K562 (cell line): ENCODE data around the gene LAMC1. TPM values are rescaled to one million over a fixed set of nuclear protein-coding genes. Genes with fewer than 3 reads are reported as not detected.

Experiments
- ATAC-seq: fragments of 200-7000 bp; cut with Tn5 transposase; 3 replicates; pipeline ENCODE4 v1.9.1; 2020; ENCODE audit warnings: moderate library complexity
- BruUV-seq: library from RNA; stranded (reverse); fragments of 400-500 nt; replicated peaks from 2 replicates; lab custom pipeline; 2021; lab: Mats Ljungman, UMichigan
- CTCF ChIA-PET: fragments of 300-600 bp; formaldehyde crosslinking; extraction: SDS; loops from one replicate; lab custom pipeline; 2021; ENCODE audit warnings: low intra/inter-chr PET ratio; lab: Yijun Ruan, JAX
- POLR2A ChIA-PET: fragments of 300-600, 350-650 bp; sonication (Branson Sonifier 250); formaldehyde crosslinking; extraction: SDS; loops from one replicate; lab custom pipeline; 2021; ENCODE audit warnings: antibody characterized with exemption, inconsistent platforms; lab: Yijun Ruan, JAX
- DNase-seq, 4 experiments: peaks; one replicate each; pipeline versions ENCODE4 v3.0.0 to v3.0.0-alpha.2; 2011 to 2018; ENCODE audit warnings: low spot score in 3 of 4, mixed read lengths in 3 of 4; ENCODE audit errors: extremely low read depth in 1 of 4
- FAIRE-seq: peaks from 2 replicates; lab custom pipeline; 2011; peaks lifted over from hg19 to GRCh38; lab: Jason Lieb, UNC
- H2AFZ ChIP-seq: 2 replicates; pipeline ENCODE4 v1.6.0; 2011; ENCODE audit warnings: low read depth, low read length, control low read depth, inconsistent platforms
- H3K27ac ChIP-seq: fragments of 200-600 bp; 3 replicates; pipeline ENCODE4 v1.8.0; 2011; ENCODE audit warnings: low read depth, mild to moderate bottlenecking, control low read depth, inconsistent platforms, low read length, moderate library complexity, mixed read lengths; ENCODE audit errors: extremely low read depth
- H3K27me3 ChIP-seq, 2 experiments: fragments of 300-600 bp in 1 of 2; 2 replicates in 1 of 2; 3 replicates in 1 of 2; pipeline versions ENCODE4 v1.6.0 to v1.8.0; 2011; ENCODE audit warnings: inconsistent platforms in 2 of 2, low read length in 2 of 2, mild to moderate bottlenecking in 1 of 2, mixed read lengths in 1 of 2, moderate library complexity in 1 of 2; ENCODE audit not compliant: control insufficient read depth in 2 of 2, insufficient read depth in 2 of 2
- H3K36me3 ChIP-seq: fragments of 300-600 bp; 3 replicates; pipeline ENCODE4 v1.8.0; 2011; ENCODE audit warnings: mild to moderate bottlenecking, low read length, inconsistent platforms; ENCODE audit not compliant: control insufficient read depth, insufficient read depth
- H3K4me1 ChIP-seq, 2 experiments: fragments of 200-600 bp in 1 of 2; replicated peaks in 1 of 2; 2 replicates in 1 of 2; 3 replicates in 1 of 2; pipeline versions ENCODE4 v1.5.1 to v1.8.0; 2011; ENCODE audit warnings: inconsistent platforms in 2 of 2, low read length in 2 of 2, mild to moderate bottlenecking in 1 of 2, mixed read lengths in 1 of 2, moderate library complexity in 1 of 2; ENCODE audit not compliant: control insufficient read depth in 2 of 2, insufficient read depth in 2 of 2
- H3K4me2 ChIP-seq: 2 replicates; pipeline ENCODE4 v1.6.1; 2011; ENCODE audit warnings: low read length, control low read depth, inconsistent platforms, mixed read lengths; ENCODE audit not compliant: insufficient read depth
- H3K4me3 ChIP-seq: fragments of 200-600 bp; sonication (generic), shearing (Covaris generic); 2 replicates; pipeline ENCODE4 v1.5.1; 2016; ENCODE audit warnings: control low read depth, inconsistent platforms
- H3K79me2 ChIP-seq: fragments of 200-600 bp; 3 replicates; pipeline ENCODE4 v1.8.0; 2011; ENCODE audit warnings: low read length, inconsistent platforms; ENCODE audit not compliant: control insufficient read depth, insufficient read depth
- H3K9ac ChIP-seq, 2 experiments: 2 replicates each; pipeline versions ENCODE4 v1.6.0 to v1.6.1; 2011; ENCODE audit warnings: low read depth in 2 of 2, low read length in 2 of 2, control low read depth in 1 of 2, inconsistent platforms in 1 of 2, mild to moderate bottlenecking in 1 of 2, mixed read lengths in 1 of 2; ENCODE audit not compliant: insufficient read depth in 1 of 2
- H3K9me1 ChIP-seq: one replicate; pipeline ENCODE4 v1.6.0; 2011; ENCODE audit warnings: inconsistent platforms, mild to moderate bottlenecking, low read length, moderate library complexity; ENCODE audit not compliant: control insufficient read depth, insufficient read depth
- H3K9me3 ChIP-seq: replicated peaks from 2 replicates; pipeline ENCODE4 v1.5.1; 2011; ENCODE audit warnings: low read depth, low read length, inconsistent platforms; ENCODE audit not compliant: control insufficient read depth, insufficient read depth
- H4K20me1 ChIP-seq: replicated peaks from 2 replicates; pipeline ENCODE4 v1.6.1; 2011; ENCODE audit warnings: low read length, inconsistent platforms, mixed read lengths; ENCODE audit not compliant: control insufficient read depth, insufficient read depth
- BRF1 ChIP-seq: IDR thresholded peaks from 3 replicates; pipeline ENCODE4 v1.6.1; 2011; ENCODE audit warnings: borderline replicate concordance, mild to moderate bottlenecking; ENCODE audit not compliant: insufficient read length; ENCODE audit errors: extremely low read depth
- C11orf30 ChIP-seq: fragments of 450-650 bp; IDR thresholded peaks from 2 replicates; pipeline ENCODE4 v1.6.1; 2016; ENCODE audit warnings: low read depth, mild to moderate bottlenecking
- CSDE1 ChIP-seq, 2 experiments: fragments of 450-650 bp; IDR thresholded peaks; 2 replicates each; pipeline ENCODE4 v1.6.1; 2016; ENCODE audit warnings: mild to moderate bottlenecking in 1 of 2
- E4F1 ChIP-seq: fragments of 250-450 bp; sonication (Bioruptor Pico); IDR thresholded peaks from 2 replicates; pipeline ENCODE4 v1.5.0; 2021; ENCODE audit warnings: mild to moderate bottlenecking, borderline replicate concordance
- NR1H2 ChIP-seq: sonication (generic); formaldehyde crosslinking; IDR thresholded peaks from 2 replicates; pipeline ENCODE4 v1.4.0; 2020; ENCODE audit warnings: mild to moderate bottlenecking, missing genetic modification reagents
- SMAD4 ChIP-seq: fragments of 250-450 bp; sonication (Bioruptor Pico); conservative IDR thresholded peaks from 2 replicates; pipeline ENCODE4 v1.8.0; 2021; ENCODE audit warnings: inconsistent platforms, mild to moderate bottlenecking, moderate library complexity
- TCF3 ChIP-seq: sonication (generic); formaldehyde crosslinking; IDR thresholded peaks from 2 replicates; pipeline ENCODE4 v1.4.0; 2020; ENCODE audit warnings: mild to moderate bottlenecking, missing genetic modification reagents
- ZBTB2 ChIP-seq: fragments of 450-650 bp; IDR thresholded peaks from 2 replicates; pipeline ENCODE4 v1.6.1; 2016; ENCODE audit warnings: antibody characterized with exemption
- ZNF24 ChIP-seq: fragments of 450-650 bp; IDR thresholded peaks from 2 replicates; pipeline ENCODE4 v1.6.1; 2016
- ZNF347 ChIP-seq: fragments of 450-650 bp; formaldehyde crosslinking; IDR thresholded peaks from 2 replicates; pipeline ENCODE4 v1.4.0; 2020; ENCODE audit warnings: low read depth, mild to moderate bottlenecking, moderate library complexity
- ZNF507 ChIP-seq: conservative IDR thresholded peaks from 2 replicates; pipeline ENCODE4 v1.6.1; 2017; ENCODE audit warnings: missing genetic modification characterization, missing compliant biosample characterization
- ZNF511 ChIP-seq: sonication (generic); formaldehyde crosslinking; IDR thresholded peaks from 2 replicates; pipeline ENCODE4 v1.8.0; 2022; ENCODE audit warnings: mild to moderate bottlenecking, missing genetic modification reagents
- ZNF561 ChIP-seq: fragments of 450-650 bp; formaldehyde crosslinking; conservative IDR thresholded peaks from 2 replicates; pipeline ENCODE4 v1.4.0; 2020; ENCODE audit warnings: mild to moderate bottlenecking, moderate library complexity
- ZNF79 ChIP-seq: fragments of 250-450 bp; sonication (Bioruptor Pico); IDR thresholded peaks from 2 replicates; pipeline ENCODE4 v1.4.0; 2020; ENCODE audit warnings: low read depth, mild to moderate bottlenecking, moderate library complexity
- WGBS: fragments of 100-300 bp; shearing (Covaris generic); methylation state at CpG from one replicate; pipeline ENCODE4 v1.1.6; 2016; ENCODE audit warnings: low coverage, mixed read lengths; ENCODE audit not compliant: insufficient coverage; ENCODE audit errors: missing lambda C conversion rate; 5-methylcytosine and 5-hydroxymethylcytosine counted together
- in situ Hi-C: fragments of 300-500 bp; cut with MboI; formaldehyde crosslinking; loops from 4 replicates; pipeline ENCODE4 v1.15.0; 2018; ENCODE audit warnings: inconsistent platforms, mixed read lengths
- intact Hi-C: fragments of 100-400 bp; cut with micrococcal nuclease; formaldehyde crosslinking; loops from 2 replicates; pipeline ENCODE4 v1.14.2; 2022
- polyA plus RNA-seq, 8 experiments: library from polyadenylated mRNA; depleted of rRNA in 4 of 8; stranded (reverse) in 5 of 8; unstranded in 3 of 8; fragments of >200 nt; fragmentation: Nextera tagmentation in 2 of 8; fragmentation: Illumina TruSeq in 1 of 8; extraction: Ambion mirVana in 2 of 8; extraction: Trizol in 1 of 8; gene quantifications; 2 replicates each; pipeline versions ENCODE4 v1.2.1 to v1.2.3, GENCODE V29; 2011 to 2014; ENCODE audit warnings: inconsistent platforms in 1 of 8, missing spikeins in 1 of 8
- total RNA-seq, 7 experiments: library from RNA; depleted of rRNA in 6 of 7; stranded (reverse); fragments of >200 nt in 6 of 7; fragmentation: Illumina TruSeq in 2 of 7; extraction: Trizol in 2 of 7; gene quantifications; 2 replicates each; pipeline versions ENCODE4 v1.2.1 to v1.2.3, GENCODE V29; 2011 to 2021; ENCODE audit warnings: low replicate concordance in 1 of 7

Gene LAMC1
- total and polyA plus RNA-seq, 9 of the 15 experiments (the other 6 are each of a cell fraction or from before 2014, with no cell fraction given) = 0.07 to 0.71 (median 0.13) TPM; not detected in 2

GRCh38 chr1:183004141-183004540, 19.1 kb upstream of the LAMC1 start (continued):
- TF ChIP-seq ZNF511 (CRISPR knock-in tag) (no peak), E4F1 (CRISPR knock-in tag) (no peak)

- no peak for FAIRE-seq
- in situ Hi-C loops = no loop called here
Observed at GRCh38 chr1:183011859-183012258, 11.4 kb upstream of the LAMC1 start.

More at GRCh38 chr1:183011859-183012258, 11.4 kb upstream of the LAMC1 start:
- H3K4me3 ChIP-seq = no peak overlapping the region
- ATAC-seq (no peak), DNase-seq (no peak)
- TF ChIP-seq CSDE1 (IDR thresholded peaks at IDR 0.05) (no peak), SMAD4 (CRISPR knock-in tag) (no peak), C11orf30 (no peak), ZNF561 (CRISPR knock-in tag) (no peak), ZNF347 (CRISPR knock-in tag) (no peak), ZBTB2 (no peak), TCF3 (CRISPR knock-in tag) (no peak), BRF1 (no peak), NR1H2 (CRISPR knock-in tag) (no peak), ZNF24 (no peak), ZNF79 (CRISPR knock-in tag) (no peak), ZNF507 (tag) (no peak)
- TF ChIP-seq, all 486 proteins: peak for 0
- no peak overlapping the region for H3K4me2 ChIP-seq
- no peaks in the 10 kb centered on the region for H3K79me2 ChIP-seq
- ChIA-PET POLR2A (no interaction called here), CTCF (no interaction called here)
- no peaks in the 10 kb centered on the region for H3K9me3 ChIP-seq
- no peaks in the 10 kb centered on the region for H4K20me1 ChIP-seq
- no peak overlapping the region for H3K27ac ChIP-seq
- peaks cover 6 to 7% of the 10 kb centered on the region in 2 experiments; a peak in 2 of 5 replicates for H3K27me3 ChIP-seq
- no peaks in the 10 kb centered on the region for H3K36me3 ChIP-seq
- intact Hi-C loops = no loop called here
- no peaks in the 10 kb centered on the region for H3K9me1 ChIP-seq
- no peaks in the 10 kb centered on the region for H3K4me1 ChIP-seq
- H2AFZ ChIP-seq = no peak overlapping the region
- 2% methylated on average over 4 of the region's 4 CpGs for WGBS
- BruUV-seq = no TSS peak
- no peak overlapping the region for H3K9ac ChIP-seq
